SU-DHL-6 (cell line): ENCODE results near the gene TRDN.

Experiments used
- CTCF ChIP-seq: fragments of 200-600 bp; sonication (generic); IDR thresholded peaks from one replicate; pipeline ENCODE4 v1.5.1; 2017; ENCODE audit warnings: antibody characterized with exemption, mild to moderate bottlenecking, low read length, moderate library complexity; ENCODE audit not compliant: insufficient read depth, poor library complexity, severe bottlenecking
- EZH2phosphoT487 ChIP-seq: fragments of 200-600 bp; sonication (generic), shearing (Covaris generic); conservative IDR thresholded peaks from 2 replicates; pipeline ENCODE4 v1.6.1; 2018; ENCODE audit warnings: mild to moderate bottlenecking, antibody characterized with exemption, low read length, moderate library complexity, mixed read lengths

GRCh38 chr6:123638865-123639264 lies 2.1 kb upstream of the TRDN start:
- no peak for TF ChIP-seq CTCF
- TF ChIP-seq EZH2phosphoT487: no peak
